GM12878 (cell line): Measurements from ENCODE around the gene SHLD3. TPM values are rescaled to one million over a fixed set of nuclear protein-coding genes. Genes with fewer than 3 reads are reported as not detected.

Experiments
- ATAC-seq: fragments of 200-7000 bp; cut with Tn5 transposase; 3 replicates; pipeline ENCODE4 v1.9.1; 2020; ENCODE audit warnings: mild to moderate bottlenecking, moderate library complexity
- BruUV-seq: library from RNA; stranded (reverse); fragments of 400-500 nt; replicated peaks from 2 replicates; lab custom pipeline; 2021; lab: Mats Ljungman, UMichigan
- CTCF ChIA-PET: fragments of 300-600 bp; sonication (Branson Sonifier 250); formaldehyde crosslinking; extraction: SDS; loops from one replicate; lab custom pipeline; 2021; ENCODE audit warnings: inconsistent platforms; lab: Yijun Ruan, JAX
- POLR2A ChIA-PET: fragments of 350-600 bp; formaldehyde crosslinking; extraction: SDS; loops from one replicate; lab custom pipeline; 2021; ENCODE audit warnings: inconsistent platforms; lab: Charles Lee
- RAD21 ChIA-PET: fragments of 300-600 bp; sonication (Branson Sonifier 250); formaldehyde crosslinking; loops from one replicate; lab custom pipeline; 2023; ENCODE audit warnings: antibody characterized with exemption; ENCODE audit not compliant: unreplicated experiment; lab: Charles Lee
- SMC1A ChIA-PET: fragments of 300-600 bp; sonication (Branson Sonifier 250); formaldehyde crosslinking; loops from one replicate; lab custom pipeline; 2023; ENCODE audit not compliant: unreplicated experiment, uncharacterized antibody; lab: Charles Lee
- DNase-seq: peaks from one replicate; pipeline ENCODE4 v3.0.0-alpha.2; 2011; ENCODE audit warnings: low read depth, low spot score
- FAIRE-seq: peaks from 3 replicates; lab custom pipeline; 2011; peaks lifted over from hg19 to GRCh38; lab: Jason Lieb, UNC
- H2AFZ ChIP-seq: 2 replicates; pipeline ENCODE4 v1.6.0; 2011; ENCODE audit warnings: low read depth, low read length, control low read depth; ENCODE audit not compliant: control insufficient read depth
- H3K27ac ChIP-seq: 2 replicates; pipeline ENCODE4 v1.5.1; 2011; ENCODE audit warnings: control low read depth; ENCODE audit not compliant: control insufficient read depth, insufficient read depth
- H3K27me3 ChIP-seq, 2 experiments: replicated peaks in 1 of 2; 2 replicates each; pipeline versions ENCODE4 v1.6.0 to v1.6.1; 2011; ENCODE audit warnings: low read length in 1 of 2; ENCODE audit not compliant: control insufficient read depth in 2 of 2, insufficient read depth in 2 of 2
- H3K36me3 ChIP-seq, 2 experiments: 2 replicates each; pipeline ENCODE4 v1.5.1; 2011; ENCODE audit warnings: low read length in 1 of 2; ENCODE audit not compliant: control insufficient read depth in 2 of 2, insufficient read depth in 2 of 2
- H3K4me1 ChIP-seq: 2 replicates; pipeline ENCODE4 v1.6.1; 2011; ENCODE audit warnings: mild to moderate bottlenecking, low read length, moderate library complexity, mixed read lengths; ENCODE audit not compliant: control insufficient read depth, insufficient read depth
- H3K4me2 ChIP-seq: 2 replicates; pipeline ENCODE4 v1.6.0; 2011; ENCODE audit warnings: control low read depth; ENCODE audit not compliant: control insufficient read depth, insufficient read depth
- H3K4me3 ChIP-seq: fragments of 200-600 bp; sonication (generic); 2 replicates; pipeline ENCODE4 v1.5.1; 2016
- H3K79me2 ChIP-seq: 2 replicates; pipeline ENCODE4 v1.6.0; 2011; ENCODE audit warnings: low read length; ENCODE audit not compliant: control insufficient read depth, insufficient read depth
- H3K9ac ChIP-seq: 2 replicates; pipeline ENCODE4 v1.8.0; 2011; ENCODE audit warnings: low read length, control low read depth, mixed read lengths; ENCODE audit not compliant: control insufficient read depth, insufficient read depth
- H3K9me3 ChIP-seq: replicated peaks from 3 replicates; pipeline ENCODE4 v1.5.1; 2011; ENCODE audit warnings: mild to moderate bottlenecking, low read length; ENCODE audit not compliant: control insufficient read depth, insufficient read depth
- H4K20me1 ChIP-seq: 2 replicates; pipeline ENCODE4 v1.6.0; 2011; ENCODE audit not compliant: control insufficient read depth, insufficient read depth
- BACH1 ChIP-seq: fragments of 450-650 bp; IDR thresholded peaks from 2 replicates; pipeline ENCODE4 v1.6.1; 2017; ENCODE audit warnings: mild to moderate bottlenecking, borderline replicate concordance
- MLLT1 ChIP-seq: fragments of 450-650 bp; IDR thresholded peaks from 2 replicates; pipeline ENCODE4 v1.6.1; 2016; ENCODE audit warnings: mild to moderate bottlenecking
- NBN ChIP-seq: fragments of 450-650 bp; IDR thresholded peaks from 2 replicates; pipeline ENCODE4 v1.6.1; 2016
- PKNOX1 ChIP-seq: fragments of 450-650 bp; IDR thresholded peaks from 2 replicates; pipeline ENCODE4 v1.6.1; 2016; ENCODE audit warnings: mild to moderate bottlenecking
- RB1 ChIP-seq: fragments of 450-650 bp; formaldehyde crosslinking; IDR thresholded peaks from 2 replicates; pipeline ENCODE4 v1.6.1; 2017; ENCODE audit warnings: mild to moderate bottlenecking, borderline replicate concordance
- SKIL ChIP-seq: fragments of 450-650 bp; IDR thresholded peaks from 2 replicates; pipeline ENCODE4 v1.6.1; 2017; ENCODE audit warnings: mild to moderate bottlenecking, low read depth, inconsistent platforms; ENCODE audit not compliant: poor library complexity, severe bottlenecking
- ZNF687 ChIP-seq: fragments of 450-650 bp; IDR thresholded peaks from 2 replicates; pipeline ENCODE4 v1.6.1; 2017; ENCODE audit warnings: mild to moderate bottlenecking, moderate library complexity
- in situ Hi-C: fragments of 300-500 bp; cut with MboI; formaldehyde crosslinking; loops from 9 replicates; pipeline ENCODE4 v1.14.3; 2018; ENCODE audit warnings: mixed read lengths
- intact Hi-C: fragments of 100-400 bp; cut with micrococcal nuclease; formaldehyde crosslinking; loops from one replicate; pipeline ENCODE4 v1.14.2; 2022; ENCODE audit not compliant: unreplicated experiment
- polyA plus RNA-seq, 11 experiments: library from polyadenylated mRNA; depleted of rRNA in 4 of 11; unstranded in 6 of 11; stranded (reverse) in 5 of 11; fragments of >200 nt; fragmentation: Nextera tagmentation in 4 of 11; fragmentation: Illumina TruSeq in 1 of 11; extraction: Ambion mirVana in 4 of 11; extraction: Trizol in 1 of 11; gene quantifications; 1 replicate in 1 of 11; 2 replicates in 10 of 11; pipeline versions ENCODE4 v1.2.1 to v1.2.3, GENCODE V29; 2011 to 2016; ENCODE audit warnings: inconsistent platforms in 2 of 11, missing spikeins in 2 of 11, low read depth in 1 of 11
- total RNA-seq, 4 experiments: library from RNA; depleted of rRNA in 3 of 4; stranded (reverse); fragments of >200 nt in 3 of 4; fragmentation: Illumina TruSeq in 1 of 4; extraction: Trizol in 1 of 4; gene quantifications; 2 replicates each; pipeline versions ENCODE4 v1.2.1 to v1.2.3, GENCODE V29; 2013 to 2021

Gene SHLD3
- total and polyA plus RNA-seq, 10 of the 15 experiments (the other 5 are each of a cell fraction or from before 2014, with no cell fraction given), result 3.1 to 9.2 (median 5.7) TPM

GRCh38 chr5:65647941-65648340 is 23.1 kb downstream of the SHLD3 start:
- Histone ChIP-seq H3K4me2 (no peak overlapping the region), H3K9ac (no peak overlapping the region), H3K79me2 (no peaks in the 10 kb centered on the region), H3K9me3 (no peaks in the 10 kb centered on the region), H4K20me1 (no peaks in the 10 kb centered on the region), H3K36me3 (0 out of 4 replicates have a peak, but pooled peaks cover 0 to 2% of the 10 kb centered on the region in 2 experiments), H3K4me1 (no peaks in the 10 kb centered on the region), H3K27me3 (no peaks in the 10 kb centered on the region), H3K27ac (no peak overlapping the region), H3K4me3 (no peak overlapping the region), H2AFZ (no peak overlapping the region)
- intact Hi-C loops, result no loop called here
- FAIRE-seq (no peak), DNase-seq (no peak), ATAC-seq (no peak)
- BruUV-seq, result no TSS peak
- ChIA-PET SMC1A (interaction anchor here (1.1 kb wide), 1 partner anchor 22 kb away, joined by 3 read pairs; no protein-coding TSS in a partner anchor), CTCF (no interaction called here), POLR2A (no interaction called here), RAD21 (no interaction called here)
- no peak for TF ChIP-seq ZNF687
- no peak for TF ChIP-seq BACH1
- TF ChIP-seq RB1, result no peak
- TF ChIP-seq MLLT1, result no peak
- TF ChIP-seq PKNOX1, result no peak
- TF ChIP-seq SKIL, result no peak
- no peak for TF ChIP-seq NBN
- in situ Hi-C loops, result no loop called here
